ENCODE data around the gene LRRTM4. TPM values are rescaled to one million over a fixed set of nuclear protein-coding genes. Genes with fewer than 3 reads are reported as not detected.

LRRTM4 gene
- total and polyA plus RNA-seq, 4 donors: 0.52 to 2.7 TPM; not detected in 2

- ATAC-seq (ENCODE audit: low FRiP score) (no peak), DNase-seq (no peak)
- Histone ChIP-seq H3K4me1 (ENCODE audit: control insufficient read depth in 1 of 2, insufficient read depth in 2 of 2, low read length in 2 of 2) (no peaks in the 10 kb centered on the region), H3K27me3 (ENCODE audit: control insufficient read depth in 1 of 2, insufficient read depth in 2 of 2, low read length in 1 of 2) (no peaks in the 10 kb centered on the region), H3K27ac (ENCODE audit: low read depth in 1 of 2, low read length in 2 of 2) (no peak overlapping the region), H3K36me3 (ENCODE audit: control insufficient read depth in 1 of 2, insufficient read depth in 2 of 2, low read length in 1 of 2) (no peaks in the 10 kb centered on the region), H3K4me3 (ENCODE audit: low read length in 2 of 2) (no peak overlapping the region), H3K9me3 (ENCODE audit: control insufficient read depth, low read length) (no peaks in the 10 kb centered on the region)
- intact Hi-C loops (cut with DNase I): no loop called here
- WGBS, 2 donors: 72 to 73% methylated on average over 1 of the region's 1 CpG
Measured at GRCh38 chr2:77395011-77395410, 127.2 kb downstream of the LRRTM4 start.

- no peaks in the 10 kb centered on the region for H3K27me3 ChIP-seq (ENCODE audit: control insufficient read depth in 1 of 2, insufficient read depth in 2 of 2, low read length in 1 of 2)
- no peak overlapping the region for H3K27ac ChIP-seq (ENCODE audit: low read depth in 1 of 2, low read length in 2 of 2)
- no peaks in the 10 kb centered on the region for H3K9me3 ChIP-seq (ENCODE audit: control insufficient read depth, low read length)
- DNase-seq: no peak
- no peaks in the 10 kb centered on the region for H3K36me3 ChIP-seq (ENCODE audit: control insufficient read depth in 1 of 2, insufficient read depth in 2 of 2, low read length in 1 of 2)
- H3K4me3 ChIP-seq (ENCODE audit: low read length in 2 of 2): no peak overlapping the region
- H3K4me1 ChIP-seq (ENCODE audit: control insufficient read depth in 1 of 2, insufficient read depth in 2 of 2, low read length in 2 of 2): no peaks in the 10 kb centered on the region
- no peak for ATAC-seq (ENCODE audit: low FRiP score)
- intact Hi-C loops (cut with DNase I): no loop called here
Measured at GRCh38 chr2:77391119-77391518, 131.1 kb downstream of the LRRTM4 start.

- H3K4me1 ChIP-seq (ENCODE audit: control insufficient read depth in 1 of 2, insufficient read depth in 2 of 2, low read length in 2 of 2): no peaks in the 10 kb centered on the region
- H3K27ac ChIP-seq (ENCODE audit: low read depth in 1 of 2, low read length in 2 of 2): no peak overlapping the region
- H3K27me3 ChIP-seq (ENCODE audit: control insufficient read depth in 1 of 2, insufficient read depth in 2 of 2, low read length in 1 of 2): no peaks in the 10 kb centered on the region
- DNase-seq: no peak
- intact Hi-C loops (cut with DNase I): no loop called here
- no peak overlapping the region for H3K4me3 ChIP-seq (ENCODE audit: low read length in 2 of 2)
- no peaks in the 10 kb centered on the region for H3K9me3 ChIP-seq (ENCODE audit: control insufficient read depth, low read length)
- 64 to 65% methylated on average over 3 of the region's 3 CpGs for WGBS, 2 donors
- ATAC-seq (ENCODE audit: low FRiP score): no peak
- H3K36me3 ChIP-seq (ENCODE audit: control insufficient read depth in 1 of 2, insufficient read depth in 2 of 2, low read length in 1 of 2): no peaks in the 10 kb centered on the region
Measured at GRCh38 chr2:77387324-77387723, 134.9 kb downstream of the LRRTM4 start.

GRCh38 chr2:77372636-77373035 is 149.5 kb downstream of the LRRTM4 start:
- Histone ChIP-seq H3K9me3 (ENCODE audit: control insufficient read depth, low read length) (no peaks in the 10 kb centered on the region), H3K27ac (ENCODE audit: low read depth in 1 of 2, low read length in 2 of 2) (no peak overlapping the region), H3K27me3 (ENCODE audit: control insufficient read depth in 1 of 2, insufficient read depth in 2 of 2, low read length in 1 of 2) (no peaks in the 10 kb centered on the region), H3K4me1 (ENCODE audit: control insufficient read depth in 1 of 2, insufficient read depth in 2 of 2, low read length in 2 of 2) (no peaks in the 10 kb centered on the region), H3K36me3 (ENCODE audit: control insufficient read depth in 1 of 2, insufficient read depth in 2 of 2, low read length in 1 of 2) (no peaks in the 10 kb centered on the region), H3K4me3 (ENCODE audit: low read length in 2 of 2) (no peak overlapping the region)
- no peak for ATAC-seq (ENCODE audit: low FRiP score)
- intact Hi-C loops (cut with DNase I): no loop called here
- DNase-seq: no peak

GRCh38 chr2:77370511-77370910 is 151.7 kb downstream of the LRRTM4 start:
- no peaks in the 10 kb centered on the region for H3K36me3 ChIP-seq (ENCODE audit: control insufficient read depth in 1 of 2, insufficient read depth in 2 of 2, low read length in 1 of 2)
- 45 to 59% methylated on average over 3 of the region's 3 CpGs for WGBS, 2 donors
- no peak overlapping the region for H3K4me3 ChIP-seq (ENCODE audit: low read length in 2 of 2)
- no peaks in the 10 kb centered on the region for H3K27me3 ChIP-seq (ENCODE audit: control insufficient read depth in 1 of 2, insufficient read depth in 2 of 2, low read length in 1 of 2)
- DNase-seq (no peak), ATAC-seq (ENCODE audit: low FRiP score) (no peak)
- intact Hi-C loops (cut with DNase I): no loop called here
- H3K9me3 ChIP-seq (ENCODE audit: control insufficient read depth, low read length): no peaks in the 10 kb centered on the region
- no peak overlapping the region for H3K27ac ChIP-seq (ENCODE audit: low read depth in 1 of 2, low read length in 2 of 2)
- no peaks in the 10 kb centered on the region for H3K4me1 ChIP-seq (ENCODE audit: control insufficient read depth in 1 of 2, insufficient read depth in 2 of 2, low read length in 2 of 2)

- Histone ChIP-seq H3K36me3 (ENCODE audit: control insufficient read depth in 1 of 2, insufficient read depth in 2 of 2, low read length in 1 of 2) (no peaks in the 10 kb centered on the region), H3K27me3 (ENCODE audit: control insufficient read depth in 1 of 2, insufficient read depth in 2 of 2, low read length in 1 of 2) (no peaks in the 10 kb centered on the region), H3K4me3 (ENCODE audit: low read length in 2 of 2) (no peak overlapping the region), H3K9me3 (ENCODE audit: control insufficient read depth, low read length) (no peaks in the 10 kb centered on the region), H3K27ac (ENCODE audit: low read depth in 1 of 2, low read length in 2 of 2) (no peak overlapping the region), H3K4me1 (ENCODE audit: control insufficient read depth in 1 of 2, insufficient read depth in 2 of 2, low read length in 2 of 2) (no peaks in the 10 kb centered on the region)
- ATAC-seq (ENCODE audit: low FRiP score) (no peak), DNase-seq (no peak)
- 85 to 90% methylated on average over 5 of the region's 5 CpGs for WGBS, 2 donors
- intact Hi-C loops (cut with DNase I): no loop called here
Measured at GRCh38 chr2:77363277-77363676, 158.9 kb downstream of the LRRTM4 start.

GRCh38 chr2:77348821-77349220 is 173.4 kb downstream of the LRRTM4 start:
- ATAC-seq (ENCODE audit: low FRiP score): no peak
- no peak for DNase-seq
- no peak overlapping the region for H3K27ac ChIP-seq (ENCODE audit: low read depth in 1 of 2, low read length in 2 of 2)
- no peak overlapping the region for H3K4me3 ChIP-seq (ENCODE audit: low read length in 2 of 2)
- H3K4me1 ChIP-seq (ENCODE audit: control insufficient read depth in 1 of 2, insufficient read depth in 2 of 2, low read length in 2 of 2): no peaks in the 10 kb centered on the region
- intact Hi-C loops (cut with DNase I): no loop called here
- no peaks in the 10 kb centered on the region for H3K9me3 ChIP-seq (ENCODE audit: control insufficient read depth, low read length)
- no peaks in the 10 kb centered on the region for H3K27me3 ChIP-seq (ENCODE audit: control insufficient read depth in 1 of 2, insufficient read depth in 2 of 2, low read length in 1 of 2)
- H3K36me3 ChIP-seq (ENCODE audit: control insufficient read depth in 1 of 2, insufficient read depth in 2 of 2, low read length in 1 of 2): no peaks in the 10 kb centered on the region

- Histone ChIP-seq H3K27ac (ENCODE audit: low read depth in 1 of 2, low read length in 2 of 2) (no peak overlapping the region), H3K27me3 (ENCODE audit: control insufficient read depth in 1 of 2, insufficient read depth in 2 of 2, low read length in 1 of 2) (no peaks in the 10 kb centered on the region), H3K36me3 (ENCODE audit: control insufficient read depth in 1 of 2, insufficient read depth in 2 of 2, low read length in 1 of 2) (no peaks in the 10 kb centered on the region), H3K4me3 (ENCODE audit: low read length in 2 of 2) (no peak overlapping the region), H3K4me1 (ENCODE audit: control insufficient read depth in 1 of 2, insufficient read depth in 2 of 2, low read length in 2 of 2) (no peaks in the 10 kb centered on the region), H3K9me3 (ENCODE audit: control insufficient read depth, low read length) (no peaks in the 10 kb centered on the region)
- DNase-seq (no peak), ATAC-seq (ENCODE audit: low FRiP score) (no peak)
- intact Hi-C loops (cut with DNase I): no loop called here
Measured at GRCh38 chr2:77336013-77336412, 186.2 kb downstream of the LRRTM4 start.

GRCh38 chr2:77328134-77328931 is 193.8 kb downstream of the LRRTM4 start:
- H3K36me3 ChIP-seq (ENCODE audit: control insufficient read depth in 1 of 2, insufficient read depth in 2 of 2, low read length in 1 of 2): no peaks in the 10 kb centered on the region
- no peaks in the 10 kb centered on the region for H3K4me1 ChIP-seq (ENCODE audit: control insufficient read depth in 1 of 2, insufficient read depth in 2 of 2, low read length in 2 of 2)
- H3K27ac ChIP-seq (ENCODE audit: low read depth in 1 of 2, low read length in 2 of 2): no peak overlapping the region
- no peak for DNase-seq
- WGBS, 2 donors: 54 to 57% methylated on average over 5 of the region's 5 CpGs
- H3K9me3 ChIP-seq (ENCODE audit: control insufficient read depth, low read length): no peaks in the 10 kb centered on the region
- no peaks in the 10 kb centered on the region for H3K27me3 ChIP-seq (ENCODE audit: control insufficient read depth in 1 of 2, insufficient read depth in 2 of 2, low read length in 1 of 2)
- no peak overlapping the region for H3K4me3 ChIP-seq (ENCODE audit: low read length in 2 of 2)
- intact Hi-C loops (cut with DNase I): no loop called here
- ATAC-seq (ENCODE audit: low FRiP score): no peak

All from aorta (tissue), 5 donors.